Left ventricle myocardium inferior (tissue), 1 donor: ENCODE results near the gene GLCCI1. TPM values are rescaled to one million over a fixed set of nuclear protein-coding genes. Genes with fewer than 3 reads are reported as not detected.

Experiments used
- DNase-seq: peaks from one replicate; pipeline ENCODE4 v3.0.0-alpha.2; 2020
- H3K27ac ChIP-seq: fragments of 200-600 bp; replicated peaks from 2 replicates; pipeline ENCODE4 v1.8.0; 2021
- H3K27me3 ChIP-seq: fragments of 200-600 bp; 2 replicates; pipeline ENCODE4 v1.8.0; 2021; ENCODE audit warnings: low read depth
- H3K36me3 ChIP-seq: fragments of 200-600 bp; 2 replicates; pipeline ENCODE4 v1.8.0; 2021
- H3K4me1 ChIP-seq: fragments of 200-600 bp; 2 replicates; pipeline ENCODE4 v1.8.0; 2021
- H3K4me3 ChIP-seq: fragments of 200-600 bp; 2 replicates; pipeline ENCODE4 v1.8.0; 2021; ENCODE audit warnings: mild to moderate bottlenecking, moderate library complexity
- H3K9me3 ChIP-seq: fragments of 200-600 bp; replicated peaks from 2 replicates; pipeline ENCODE4 v1.8.0; 2021
- CTCF ChIP-seq: fragments of 200-600 bp; IDR thresholded peaks from 2 replicates; pipeline ENCODE4 v1.8.0; 2021; ENCODE audit warnings: antibody characterized with exemption, mild to moderate bottlenecking, borderline replicate concordance
- intact Hi-C: fragments of 100-400 bp; cut with micrococcal nuclease; formaldehyde crosslinking; loops from one replicate; pipeline ENCODE4 v1.11.0; 2022
- total RNA-seq: library from RNA; stranded (reverse); fragmentation: NEBNext Ultra II Directional; extraction: Animal tissue kit (Norgen Biotek cat#: 25700); gene quantifications from one replicate; pipeline ENCODE4 v1.2.1, GENCODE V29; 2021
- donor health status: DM: no; HTN: yes; CAD: no; lungs with severe emphysema.

The GLCCI1 gene
- total RNA-seq, 1 donor from 2014 or later, result 5.8 TPM

GRCh38 chr7:7946486-7946885 lies 22.1 kb upstream of the GLCCI1 start:
- intact Hi-C loops, result no loop called here
- no peak for TF ChIP-seq CTCF
- H3K36me3 ChIP-seq, result no peaks in the 10 kb centered on the region

GRCh38 chr7:7948232-7948631 lies 20.4 kb upstream of the GLCCI1 start:
- Histone ChIP-seq H3K27me3 (no peaks in the 10 kb centered on the region), H3K4me1 (no peaks in the 10 kb centered on the region), H3K27ac (no peak overlapping the region), H3K9me3 (peaks cover 5% of the 10 kb centered on the region), H3K4me3 (no peak overlapping the region), H3K36me3 (no peaks in the 10 kb centered on the region)
- DNase-seq, result no peak
- TF ChIP-seq CTCF, result no peak
- intact Hi-C loops, result no loop called here

More at GRCh38 chr7:7946486-7946885, 22.1 kb upstream of the GLCCI1 start:
- Histone ChIP-seq H3K27me3 (no peaks in the 10 kb centered on the region), H3K4me3 (no peak overlapping the region), H3K9me3 (peaks cover 5% of the 10 kb centered on the region), H3K27ac (no peak overlapping the region), H3K4me1 (no peaks in the 10 kb centered on the region)
- no peak for DNase-seq

GRCh38 chr7:7953806-7954205 lies 14.8 kb upstream of the GLCCI1 start:
- no peak for DNase-seq
- intact Hi-C loops, result no loop called here
- TF ChIP-seq CTCF, result no peak

GRCh38 chr7:7956531-7957128 lies 12.0 kb upstream of the GLCCI1 start:
- Histone ChIP-seq H3K9me3 (no peaks in the 10 kb centered on the region), H3K36me3 (no peaks in the 10 kb centered on the region), H3K27ac (no peak overlapping the region), H3K27me3 (no peaks in the 10 kb centered on the region), H3K4me3 (no peak overlapping the region), H3K4me1 (no peaks in the 10 kb centered on the region)
- TF ChIP-seq CTCF, result no peak
- no peak for DNase-seq
- intact Hi-C loops, result no loop called here

More at GRCh38 chr7:7953806-7954205, 14.8 kb upstream of the GLCCI1 start:
- Histone ChIP-seq H3K4me1 (no peaks in the 10 kb centered on the region), H3K9me3 (peaks cover 5% of the 10 kb centered on the region), H3K27me3 (no peaks in the 10 kb centered on the region), H3K4me3 (no peak overlapping the region), H3K36me3 (no peaks in the 10 kb centered on the region), H3K27ac (no peak overlapping the region)

GRCh38 chr7:7957513-7957912 lies 11.1 kb upstream of the GLCCI1 start:
- no peaks in the 10 kb centered on the region for H3K4me1 ChIP-seq
- DNase-seq, result no peak
- H3K9me3 ChIP-seq, result no peaks in the 10 kb centered on the region
- H3K4me3 ChIP-seq, result no peak overlapping the region
- intact Hi-C loops, result no loop called here
- no peak overlapping the region for H3K27ac ChIP-seq
- H3K36me3 ChIP-seq, result no peaks in the 10 kb centered on the region
- H3K27me3 ChIP-seq, result no peaks in the 10 kb centered on the region
- TF ChIP-seq CTCF, result no peak
